ENCODE data around the gene RAB3D. TPM values are rescaled to one million over a fixed set of nuclear protein-coding genes. Genes with fewer than 3 reads are reported as not detected.
"Not testable (repeated sequence)": the region's sequence is repeated elsewhere in the genome, so short reads cannot be mapped to it uniquely, and the experiment has no call there.

RAB3D gene
- total and polyA plus RNA-seq, 3 donors from 2014 or later: 4.5 to 9.8 (median 6.7) TPM

DNA sequence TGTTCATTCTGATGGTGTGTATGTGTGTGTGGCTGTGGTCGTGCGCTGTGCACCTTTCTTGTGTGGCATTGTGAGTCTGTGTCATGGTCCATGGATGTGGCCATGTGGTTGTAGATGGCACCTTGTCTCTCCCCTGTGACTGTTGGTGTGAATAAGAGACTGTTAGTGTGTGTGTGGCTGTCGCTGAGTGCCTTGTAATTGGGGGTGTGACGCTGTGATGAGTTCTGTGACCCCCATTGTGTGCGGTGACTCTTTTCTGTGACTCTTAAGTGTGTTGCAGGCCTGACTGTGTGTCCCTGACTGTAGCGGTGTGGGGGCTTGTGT lies 16.6 kb upstream of the RAB3D start:
- H3K9me3 ChIP-seq: no peaks in the 10 kb centered on the region
- peaks cover 7% of the 10 kb centered on the region for H3K4me1 ChIP-seq
- intact Hi-C loops (cut with DNase I; ENCODE audit: low total_unique reads): no loop called here
- H3K27me3 ChIP-seq: no peaks in the 10 kb centered on the region
- no peak for DNase-seq
- TF ChIP-seq CTCF (IDR thresholded peaks at IDR 0.05) (no peak), POLR2A (IDR thresholded peaks at IDR 0.05) (no peak)
- WGBS, 2 donors: 81 to 94% methylated on average over 6 of the region's 6 CpGs
- H3K27ac ChIP-seq: no peak overlapping the region
- H3K36me3 ChIP-seq (ENCODE audit: low read depth, missing control alignments): no peaks in the 10 kb centered on the region
- H3K4me3 ChIP-seq: peak overlapping the region; percentile 79 to 80

DNA sequence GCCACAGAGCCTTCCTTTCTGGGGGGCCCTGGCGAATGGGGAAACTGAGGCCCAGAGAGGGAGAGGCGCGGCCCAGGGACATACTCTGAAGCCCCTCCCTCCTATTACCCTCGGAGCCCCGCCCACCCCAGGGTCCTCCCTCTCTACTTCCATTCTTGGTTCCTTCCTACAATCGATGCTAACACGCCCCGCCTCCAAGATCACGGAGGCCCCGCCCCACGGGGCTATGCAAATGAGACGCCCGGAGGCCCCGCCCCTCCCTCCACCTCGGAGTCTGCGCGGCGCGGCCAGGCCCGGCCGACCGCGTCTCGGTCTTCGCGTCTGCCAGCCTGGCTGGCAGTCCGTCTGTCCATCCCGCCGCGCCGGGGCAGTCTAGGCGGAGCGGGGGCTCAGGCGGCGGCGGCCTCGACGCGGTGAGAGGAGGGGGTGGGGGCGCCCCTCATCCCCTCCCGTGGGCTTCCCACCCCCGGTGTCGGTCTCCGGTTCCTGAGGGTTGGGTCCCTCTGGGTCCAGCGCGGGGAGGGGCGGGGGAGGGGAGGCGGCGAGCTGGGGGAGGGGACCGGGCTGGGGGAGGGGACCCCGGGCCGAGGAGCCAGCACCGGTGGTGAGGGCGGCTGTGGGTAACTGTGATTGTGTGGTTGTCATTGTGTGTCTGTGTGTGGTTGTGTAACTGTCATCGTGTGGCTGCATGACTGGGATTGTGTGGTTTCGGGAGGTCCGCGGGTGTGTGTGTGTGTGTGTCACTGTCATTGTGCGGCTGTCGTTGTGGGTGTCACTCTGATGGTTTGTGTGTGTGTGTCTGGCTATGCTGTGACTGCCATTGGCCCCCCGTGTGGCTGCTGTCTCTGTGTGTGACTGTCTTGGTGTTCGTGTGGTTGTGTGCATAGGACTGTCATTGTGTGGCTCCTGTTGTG lies 16.0 kb upstream of the RAB3D start, which contains the start of gene PLPPR2:
TSS of gene PLPPR2 (plus strand) at position 273 of the 914 bp plus-strand sequence. CDS start 2,242 bp downstream, outside the sequence.
- no peak for TF ChIP-seq CTCF (IDR thresholded peaks at IDR 0.05)
- no peak for TF ChIP-seq POLR2A (IDR thresholded peaks at IDR 0.05)
- no peaks in the 10 kb centered on the region for H3K36me3 ChIP-seq (ENCODE audit: low read depth, missing control alignments)
- WGBS, 2 donors: 5 to 9% methylated on average over 24 to 38 of the region's 62 CpGs
- peak within 1 kb of the TSS; percentile 59 to 72 for H3K27ac ChIP-seq
- peak within 1 kb of the TSS; percentile 79 to 80 for H3K4me3 ChIP-seq
- DNase-seq: peak; percentile 95
- intact Hi-C loops (cut with DNase I; ENCODE audit: low total_unique reads): no loop called here
- no peaks in the 10 kb centered on the region for H3K27me3 ChIP-seq
- peaks cover 7% of the 10 kb centered on the region for H3K4me1 ChIP-seq
- H3K9me3 ChIP-seq: no peaks in the 10 kb centered on the region

DNA sequence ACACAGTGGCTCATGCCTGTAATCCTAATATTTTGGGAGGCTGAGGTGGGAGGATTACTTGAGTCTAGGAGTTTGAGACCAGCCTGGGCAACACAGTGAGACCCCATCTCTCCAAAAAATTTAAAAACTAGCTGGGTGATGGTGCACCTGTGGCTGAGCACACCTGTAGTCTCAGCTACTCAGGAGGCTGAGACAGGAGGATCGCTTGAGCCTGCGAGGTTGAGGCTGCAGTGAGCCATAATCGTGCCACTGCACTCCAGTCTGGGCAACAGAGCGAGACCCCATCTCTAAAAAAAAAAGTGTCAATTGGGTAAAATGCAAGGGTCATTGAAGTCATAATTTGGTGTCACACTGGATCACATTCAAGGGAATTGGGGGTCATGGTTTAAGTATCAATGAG lies 14.6 kb upstream of the RAB3D start:
- H3K4me3 ChIP-seq; H3K27me3 ChIP-seq; H3K36me3 ChIP-seq (ENCODE audit: low read depth, missing control alignments); H3K9me3 ChIP-seq; intact Hi-C loops (cut with DNase I; ENCODE audit: low total_unique reads); H3K27ac ChIP-seq; DNase-seq; H3K4me1 ChIP-seq: not testable (repeated sequence)
- 89 to 94% methylated on average over 4 of the region's 4 CpGs for WGBS, 2 donors

DNA sequence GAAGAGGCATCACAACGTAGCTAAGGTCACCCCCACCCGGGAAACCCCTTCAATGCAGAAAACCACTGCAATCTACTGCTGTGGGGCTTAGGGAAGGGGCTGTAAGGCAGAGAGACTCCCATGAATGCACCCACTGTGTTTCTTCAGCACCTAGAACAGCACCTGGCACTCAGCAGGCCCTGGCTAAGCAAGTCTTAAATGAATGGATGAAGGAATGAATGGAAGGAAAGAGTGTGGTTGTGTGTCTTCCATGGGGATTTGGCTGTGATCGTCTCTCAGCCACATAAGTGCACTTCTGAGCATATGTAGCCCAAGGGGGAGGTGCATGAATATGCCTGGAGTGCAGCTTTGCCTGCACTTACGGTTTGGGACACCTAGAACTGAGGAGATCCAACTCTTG lies 9.7 kb upstream of the RAB3D start:
- intact Hi-C loops (cut with DNase I; ENCODE audit: low total_unique reads): no loop called here

More for the DNA sequence above, 9.7 kb upstream of the RAB3D start:
- Histone ChIP-seq H3K4me3 (no peak overlapping the region), H3K9me3 (no peaks in the 10 kb centered on the region), H3K4me1 (peaks cover 9% of the 10 kb centered on the region), H3K27me3 (no peaks in the 10 kb centered on the region), H3K27ac (no peak overlapping the region), H3K36me3 (ENCODE audit: low read depth, missing control alignments) (no peaks in the 10 kb centered on the region)
- no peak for DNase-seq
- TF ChIP-seq POLR2A (IDR thresholded peaks at IDR 0.05) (no peak), CTCF (IDR thresholded peaks at IDR 0.05) (no peak)
- 96 to 100% methylated on average over 3 to 4 of the region's 4 CpGs for WGBS, 2 donors
